GM21717 (cell line): ENCODE measurements around the gene BMP8A.
"Not testable (repeated sequence)": the region's sequence is repeated elsewhere in the genome, so short reads cannot be mapped to it uniquely, and the experiment has no call there.

Experiments used
- ATAC-seq: cut with Tn5 transposase; IDR thresholded peaks from one replicate; pipeline ENCODE4 v1.9.1; 2021; ENCODE audit warnings: mild to moderate bottlenecking, moderate library complexity; ENCODE audit not compliant: unreplicated experiment

BMP8A gene

GRCh38 chr1:39481289-39481688, 10.1 kb upstream of the BMP8A start:
- ATAC-seq, result no peak

- ATAC-seq, result no peak
Measured at GRCh38 chr1:39483276-39483675, 8.2 kb upstream of the BMP8A start.

- no peak for ATAC-seq
Measured at GRCh38 chr1:39484564-39484963, 6.9 kb upstream of the BMP8A start.

- ATAC-seq, result no peak
Measured at GRCh38 chr1:39485046-39485803, 6.2 kb upstream of the BMP8A start.

GRCh38 chr1:39488012-39488545, 3.4 kb upstream of the BMP8A start:
- ATAC-seq, result no peak

- no peak for ATAC-seq
Measured at GRCh38 chr1:39488793-39489566, 2.5 kb upstream of the BMP8A start.

GRCh38 chr1:39489567-39490239, 1.7 kb upstream of the BMP8A start:
- ATAC-seq, result no peak

- ATAC-seq, result no peak
Measured at GRCh38 chr1:39490596-39491145, 765 bp upstream of the BMP8A start.

- ATAC-seq, result not testable (repeated sequence)
Measured at GRCh38 chr1:39492118-39493042, 944 bp downstream of the BMP8A start.

- ATAC-seq, result not testable (repeated sequence)
Measured at GRCh38 chr1:39493043-39493810, 1.8 kb downstream of the BMP8A start.

- ATAC-seq, result no peak
Measured at GRCh38 chr1:39494671-39495410, 3.4 kb downstream of the BMP8A start.

GRCh38 chr1:39496520-39496919, 5.1 kb downstream of the BMP8A start:
- not testable (repeated sequence) for ATAC-seq

GRCh38 chr1:39497585-39497984, 6.1 kb downstream of the BMP8A start:
- ATAC-seq, result no peak

GRCh38 chr1:39498096-39498710, 6.8 kb downstream of the BMP8A start:
- ATAC-seq, result not testable (repeated sequence)

- ATAC-seq, result not testable (repeated sequence)
Measured at GRCh38 chr1:39498821-39499220, 7.4 kb downstream of the BMP8A start.

GRCh38 chr1:39499668-39500067, 8.2 kb downstream of the BMP8A start:
- no peak for ATAC-seq

GRCh38 chr1:39500862-39501389, 9.5 kb downstream of the BMP8A start:
- ATAC-seq, result no peak

GRCh38 chr1:39501666-39502065, 10.2 kb downstream of the BMP8A start:
- ATAC-seq, result no peak
